IMR-90 (cell line): ENCODE data around the gene RGS10.

Experiments
- BHLHE40 ChIP-seq: fragments of 150-350 bp; IDR thresholded peaks from 2 replicates; pipeline ENCODE4 v1.6.1; 2016; ENCODE audit warnings: mild to moderate bottlenecking, low read depth, low read length
- CHD1 ChIP-seq: IDR thresholded peaks from 2 replicates; pipeline ENCODE4 v1.6.1; 2012; ENCODE audit warnings: low read depth, low read length, improper control_type of control experiment
- CTCF ChIP-seq: conservative IDR thresholded peaks from 2 replicates; pipeline ENCODE4 v1.5.1; 2012; ENCODE audit warnings: mild to moderate bottlenecking, low read depth, low read length, improper control_type of control experiment
- FOS ChIP-seq: fragments of 150-350 bp; IDR thresholded peaks from 2 replicates; pipeline ENCODE4 v1.6.1; 2016; ENCODE audit warnings: low read depth, low read length
- MXI1 ChIP-seq: IDR thresholded peaks from 2 replicates; pipeline ENCODE4 v1.6.1; 2012; ENCODE audit warnings: low read depth, mild to moderate bottlenecking, low read length, moderate library complexity, borderline replicate concordance
- NFE2L2 ChIP-seq: fragments of 150-350 bp; IDR thresholded peaks from 2 replicates; pipeline ENCODE4 v1.6.1; 2016; ENCODE audit warnings: low read depth, mild to moderate bottlenecking, low read length
- POLR2A ChIP-seq: IDR thresholded peaks from 2 replicates; pipeline ENCODE4 v1.6.1; 2012; ENCODE audit warnings: mild to moderate bottlenecking, low read depth, low read length
- RAD21 ChIP-seq: IDR thresholded peaks from 2 replicates; pipeline ENCODE4 v1.6.1; 2012; ENCODE audit warnings: low read length, improper control_type of control experiment
- RCOR1 ChIP-seq: IDR thresholded peaks from 2 replicates; pipeline ENCODE4 v1.6.1; 2012; ENCODE audit warnings: mild to moderate bottlenecking, low read length, improper control_type of control experiment; ENCODE audit not compliant: insufficient replicate concordance
- USF2 ChIP-seq: fragments of 150-350 bp; IDR thresholded peaks from 2 replicates; pipeline ENCODE4 v1.6.1; 2017; ENCODE audit warnings: mild to moderate bottlenecking, antibody characterized with exemption, low read length, low read depth

GRCh38 chr10:119542988-119543813 lies 682 bp upstream of the RGS10 start:
- TF ChIP-seq CTCF (peak; percentile 56), NFE2L2 (no peak), POLR2A (no peak; the same call in 1 of the 2 replicates), MXI1 (no peak), USF2 (peak; percentile 69), RCOR1 (no peak), BHLHE40 (no peak), CHD1 (no peak), RAD21 (peak; percentile 54), FOS (no peak)
